HG02884 (cell line): ENCODE data around the gene GID8.
"Not testable (repeated sequence)": the region's sequence is repeated elsewhere in the genome, so short reads cannot be mapped to it uniquely, and the experiment has no call there.

ENCODE experiments used
- ATAC-seq: cut with Tn5 transposase; IDR thresholded peaks from one replicate; pipeline ENCODE4 v1.9.1; 2021; ENCODE audit warnings: mild to moderate bottlenecking, moderate library complexity; ENCODE audit not compliant: unreplicated experiment

The GID8 gene

GRCh38 chr20:62956387-62957135 is 18.6 kb downstream of the GID8 start:
- ATAC-seq = no peak

DNA sequence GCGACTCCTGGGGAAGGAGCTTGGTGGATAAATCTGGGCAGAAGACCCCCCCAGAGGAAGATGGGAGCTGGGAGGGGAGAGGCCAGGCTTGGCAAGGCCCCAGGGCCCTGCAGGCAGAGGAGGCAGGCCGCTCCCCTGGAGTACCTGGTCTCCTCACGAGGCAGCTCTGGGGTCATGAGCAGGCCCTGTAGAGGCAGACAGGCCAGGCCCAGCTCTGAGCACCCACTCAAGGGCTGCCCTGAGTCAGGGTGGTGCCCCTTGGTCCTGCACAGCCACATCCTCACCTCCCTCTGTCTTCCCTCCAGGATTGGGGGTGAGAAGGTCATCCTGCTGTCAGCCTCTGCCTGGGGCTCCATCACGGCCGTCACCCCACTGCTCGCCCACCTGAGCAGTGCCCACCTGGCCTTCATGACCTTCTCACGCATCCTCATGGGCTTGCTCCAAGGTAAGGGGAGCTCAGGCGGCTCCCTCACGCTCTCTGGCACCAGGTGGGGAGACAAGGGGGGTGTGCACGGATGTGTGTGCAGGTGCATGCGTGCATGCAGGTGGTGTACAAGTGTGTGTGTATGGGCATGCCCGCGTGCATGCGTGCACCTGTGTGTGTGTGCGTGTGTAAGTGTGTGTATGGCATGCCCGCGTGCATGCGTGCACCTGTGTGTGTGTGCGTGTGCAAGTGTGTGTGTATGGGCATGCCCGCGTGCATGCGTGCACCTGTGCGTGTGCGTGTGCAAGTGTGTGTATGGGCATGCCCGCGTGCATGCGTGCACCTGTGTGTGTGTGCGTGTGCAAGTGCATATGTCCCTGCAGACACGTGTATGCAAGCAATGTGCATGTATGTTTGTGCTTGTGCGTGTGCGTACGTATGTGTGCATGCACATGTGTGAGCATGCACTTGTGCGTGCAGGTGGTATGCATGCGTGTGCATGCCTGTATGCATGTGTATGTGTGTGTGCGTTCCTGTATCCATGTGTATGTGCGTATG is 19.5 kb downstream of the GID8 start:
- no peak for ATAC-seq

DNA sequence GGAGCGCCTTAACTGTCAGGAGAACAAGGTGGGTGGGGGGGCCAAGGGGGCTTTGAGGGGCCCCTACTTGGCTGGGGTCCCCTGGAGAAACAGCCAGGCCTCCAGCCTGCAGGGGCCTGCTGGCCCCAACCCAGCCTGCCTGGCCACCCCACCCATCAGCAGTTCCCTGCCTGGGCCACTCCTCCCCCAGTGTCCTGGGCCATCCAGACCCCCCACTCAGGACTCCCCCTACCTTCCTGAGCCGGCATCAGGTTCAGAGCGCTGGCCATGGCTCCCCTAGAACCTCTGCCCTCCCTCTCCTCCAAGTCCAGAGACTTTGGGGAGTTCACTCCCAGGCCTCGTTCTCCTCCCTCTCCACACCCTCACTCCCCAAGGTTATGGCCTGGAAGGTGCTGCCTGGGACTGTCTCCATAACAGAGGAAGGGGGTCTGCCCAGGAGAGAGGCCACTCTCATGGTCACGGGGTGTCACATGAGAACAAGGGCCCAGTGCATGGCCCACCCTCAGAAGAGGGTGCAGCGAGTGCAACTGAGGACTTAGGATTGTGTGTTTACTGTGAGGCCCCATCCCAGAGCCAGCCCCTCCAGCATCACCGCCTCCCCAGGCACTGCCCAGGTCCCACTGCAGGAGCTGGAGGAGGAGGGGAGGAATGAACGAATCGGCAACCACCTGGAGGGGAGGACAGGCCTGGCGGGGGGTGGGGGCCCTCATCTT is 20.6 kb downstream of the GID8 start:
- no peak for ATAC-seq

DNA sequence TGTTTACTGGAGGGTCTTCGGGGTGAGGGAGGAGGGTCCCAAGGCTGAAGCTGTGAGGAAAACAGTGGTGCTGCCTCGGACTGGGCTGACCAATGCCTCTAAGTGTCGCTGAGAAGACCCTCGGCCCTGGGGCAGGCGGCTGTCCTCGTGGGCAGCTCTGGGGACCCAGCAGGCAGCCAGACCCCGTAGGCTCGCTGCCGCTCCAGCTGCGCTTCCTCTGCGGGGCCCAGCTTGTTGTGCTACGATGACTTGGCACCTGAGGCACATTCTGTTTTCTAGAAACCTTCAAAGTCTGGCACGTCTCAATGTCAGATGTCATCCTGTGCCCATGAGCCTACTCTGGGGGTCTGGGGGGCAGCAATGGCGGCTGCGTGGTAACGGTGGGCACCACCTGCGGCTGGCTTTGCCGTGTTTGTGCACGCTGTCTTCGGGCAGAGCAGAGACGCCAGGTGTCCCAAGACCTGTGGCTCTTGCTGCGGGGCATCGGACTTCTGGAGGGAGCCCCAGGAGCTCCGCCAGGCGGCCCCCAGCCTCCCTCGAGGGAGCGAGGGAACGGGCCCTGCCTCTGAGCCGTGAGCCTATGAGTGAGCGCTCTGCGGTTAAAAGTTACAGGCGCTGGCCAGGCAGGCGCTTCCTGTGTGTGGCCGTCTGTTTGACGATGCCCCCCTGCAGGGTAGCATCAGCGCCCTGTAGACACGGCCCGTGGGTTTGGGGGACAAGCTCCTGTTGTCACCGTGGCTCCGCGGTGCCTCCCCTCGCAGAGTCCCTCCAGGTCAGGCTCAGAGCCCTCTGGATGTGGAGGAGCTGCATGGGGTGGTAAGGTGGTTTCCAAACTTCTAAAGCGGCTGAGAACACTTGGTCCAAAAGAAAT is 21.4 kb downstream of the GID8 start:
- no peak for ATAC-seq

DNA sequence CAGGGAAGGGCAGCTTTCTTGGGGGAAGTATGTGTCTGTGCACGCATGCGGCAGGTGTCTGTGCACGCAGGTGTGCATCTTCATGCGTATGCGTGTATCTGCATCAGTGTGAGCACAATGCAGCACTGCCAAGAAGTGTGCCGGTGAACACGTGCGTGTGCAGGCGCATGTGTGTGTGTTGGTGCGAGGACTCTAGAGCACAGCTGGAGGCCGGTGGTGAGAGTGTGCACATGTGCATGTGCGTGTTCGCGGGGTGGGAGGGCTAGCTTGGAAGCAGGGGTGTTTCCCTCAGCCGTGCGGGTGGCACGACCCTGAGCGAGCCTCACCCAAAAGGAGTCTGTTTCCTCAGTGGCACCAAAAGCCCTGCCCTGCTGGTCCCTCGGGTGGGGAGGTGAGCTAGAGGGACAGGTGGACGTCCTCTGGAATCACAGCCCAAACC is 22.1 kb downstream of the GID8 start:
- no peak for ATAC-seq

GRCh38 chr20:62960446-62961309 is 22.7 kb downstream of the GID8 start:
- not testable (repeated sequence) for ATAC-seq

GRCh38 chr20:62961310-62961783 is 23.4 kb downstream of the GID8 start:
- no peak for ATAC-seq

DNA sequence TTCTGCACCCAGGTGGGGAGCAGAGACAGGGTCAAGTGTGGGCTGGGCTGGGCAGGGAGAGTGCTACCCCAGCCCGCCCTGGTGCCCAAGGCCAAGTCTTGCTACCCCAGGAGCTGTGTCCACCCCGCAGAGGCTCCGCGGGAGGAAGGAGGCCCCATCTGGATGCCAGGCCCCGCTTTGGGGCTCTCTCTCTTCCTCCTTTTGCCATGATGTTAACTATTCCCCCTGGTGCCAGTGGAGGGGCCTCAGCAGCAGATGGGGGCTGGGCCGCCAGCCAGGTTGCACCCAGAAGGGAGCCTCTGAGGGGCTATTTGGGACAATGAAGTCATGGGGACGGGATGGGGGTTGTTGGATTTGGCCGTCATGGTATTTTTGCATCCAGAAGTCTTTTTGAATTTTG is 23.9 kb downstream of the GID8 start:
- no peak for ATAC-seq

GRCh38 chr20:62962221-62962879 is 24.4 kb downstream of the GID8 start:
- ATAC-seq = no peak

DNA sequence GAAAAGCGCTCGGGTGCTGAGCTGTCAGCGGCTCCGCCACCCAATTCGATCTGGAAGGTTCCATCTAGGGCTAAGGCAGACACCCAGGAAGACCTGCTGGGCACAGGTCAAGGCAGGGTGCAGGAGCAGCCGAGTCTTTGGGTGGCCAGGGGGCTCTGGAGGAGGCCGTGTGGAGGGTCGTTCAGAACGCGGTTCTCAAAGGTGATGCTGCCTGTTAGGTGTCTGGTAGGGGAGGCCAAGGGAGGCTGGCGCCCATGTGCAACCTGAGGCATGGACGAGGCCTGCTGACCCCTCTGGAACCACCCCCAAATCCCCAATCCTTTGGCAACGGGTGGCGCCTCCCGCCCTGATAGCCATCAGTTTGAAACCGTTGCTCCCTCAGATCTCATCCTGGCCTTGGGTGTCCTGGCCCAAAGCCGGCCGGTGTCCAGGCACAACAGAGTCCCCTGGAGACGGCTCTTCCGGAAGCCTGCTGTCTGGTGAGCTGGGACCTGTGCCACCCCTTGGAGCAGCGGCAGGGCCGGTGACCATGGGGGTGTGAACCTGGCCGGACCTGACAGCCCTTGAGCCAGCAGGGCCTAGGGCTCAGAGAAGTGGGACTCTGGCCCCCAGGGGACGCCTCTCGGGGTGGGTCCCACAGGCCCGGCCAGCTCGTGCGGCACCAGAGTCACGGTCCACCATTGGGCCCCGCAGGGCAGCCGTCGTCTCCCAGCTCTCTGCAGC is 25.1 kb downstream of the GID8 start:
- no peak for ATAC-seq

DNA sequence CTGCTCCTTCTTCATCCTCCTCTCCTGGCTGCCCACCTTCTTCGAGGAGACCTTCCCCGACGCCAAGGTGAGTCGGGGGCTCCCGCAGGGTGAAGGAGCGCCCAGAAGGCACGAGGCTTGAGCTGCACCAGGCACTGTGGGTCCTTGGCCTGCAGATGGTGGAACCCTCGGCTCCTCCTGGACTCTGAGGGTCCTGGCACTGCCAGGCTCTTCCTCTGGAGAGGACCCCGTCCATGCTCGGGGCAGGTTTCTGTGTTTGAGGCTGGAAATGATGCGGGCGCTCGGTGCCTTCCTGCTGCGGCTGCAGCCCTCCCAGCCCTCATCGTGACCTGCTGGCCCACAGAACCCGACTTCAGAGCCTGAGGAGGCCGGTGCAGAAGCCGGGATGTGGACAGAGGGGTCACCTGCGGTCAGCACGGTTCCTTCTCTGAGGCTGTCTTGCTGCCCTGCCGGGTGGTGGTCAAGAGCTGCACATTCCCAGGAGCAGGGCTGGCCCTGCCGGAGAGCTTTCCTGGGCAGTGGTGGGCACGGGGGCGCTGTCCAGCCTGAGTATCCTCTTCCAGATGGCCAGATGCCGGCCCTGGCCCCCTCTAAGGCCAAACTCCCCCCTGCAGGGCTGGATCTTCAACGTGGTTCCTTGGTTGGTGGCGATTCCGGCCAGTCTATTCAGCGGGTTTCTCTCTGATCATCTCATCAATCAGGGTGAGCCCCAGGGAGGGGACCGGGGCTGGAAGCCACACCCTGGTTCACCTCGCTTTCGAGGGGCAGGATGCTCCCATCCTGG is 25.9 kb downstream of the GID8 start:
- no peak for ATAC-seq

- ATAC-seq = no peak
Observed at GRCh38 chr20:62964700-62965099, 26.8 kb downstream of the GID8 start.

- no peak for ATAC-seq
Observed at GRCh38 chr20:62965363-62965771, 27.4 kb downstream of the GID8 start.

DNA sequence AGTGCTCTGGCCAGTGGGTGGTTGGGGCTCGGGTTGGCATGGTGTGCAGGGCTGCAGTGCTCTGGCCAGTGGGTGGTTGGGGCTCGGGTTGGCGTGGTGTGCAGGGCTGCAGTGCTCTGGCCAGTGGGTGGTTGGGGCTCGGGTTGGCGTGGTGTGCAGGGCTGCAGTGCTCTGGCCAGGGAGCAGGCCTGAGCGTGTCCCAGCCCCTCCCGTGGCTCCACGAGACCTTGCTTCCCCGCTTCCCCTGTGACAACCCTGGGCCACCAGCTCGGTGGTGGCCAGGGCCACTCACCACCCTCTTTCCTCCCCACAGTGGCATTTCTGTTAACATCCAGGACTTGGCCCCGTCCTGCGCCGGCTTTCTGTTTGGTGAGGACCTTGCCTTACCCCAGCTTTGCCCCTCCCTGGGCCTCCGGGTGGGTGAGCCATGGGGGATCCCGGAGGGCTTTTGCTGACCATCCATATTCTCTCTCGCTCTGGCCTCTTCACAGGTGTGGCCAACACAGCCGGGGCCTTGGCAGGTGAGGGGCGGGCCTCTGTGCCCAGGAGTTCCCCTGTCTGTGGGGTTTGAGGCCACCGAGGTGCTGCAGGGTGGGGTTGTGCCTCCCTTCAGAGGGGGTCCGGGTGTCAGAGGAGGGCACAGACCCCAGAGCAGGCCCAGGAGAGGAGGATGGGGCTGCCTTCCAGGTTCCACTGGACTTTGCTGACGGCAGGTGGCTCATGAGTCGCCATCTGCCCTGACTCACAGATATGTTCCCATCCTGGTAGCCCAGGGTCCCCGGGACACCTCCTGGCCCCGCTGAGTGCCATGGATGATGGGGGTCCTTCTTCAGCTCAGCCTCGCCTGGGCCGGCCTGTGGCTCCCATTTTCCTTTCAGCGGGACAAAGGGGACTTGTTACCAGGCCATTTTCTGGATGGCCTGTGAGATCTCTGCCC is 28.5 kb downstream of the GID8 start:
- no peak for ATAC-seq

DNA sequence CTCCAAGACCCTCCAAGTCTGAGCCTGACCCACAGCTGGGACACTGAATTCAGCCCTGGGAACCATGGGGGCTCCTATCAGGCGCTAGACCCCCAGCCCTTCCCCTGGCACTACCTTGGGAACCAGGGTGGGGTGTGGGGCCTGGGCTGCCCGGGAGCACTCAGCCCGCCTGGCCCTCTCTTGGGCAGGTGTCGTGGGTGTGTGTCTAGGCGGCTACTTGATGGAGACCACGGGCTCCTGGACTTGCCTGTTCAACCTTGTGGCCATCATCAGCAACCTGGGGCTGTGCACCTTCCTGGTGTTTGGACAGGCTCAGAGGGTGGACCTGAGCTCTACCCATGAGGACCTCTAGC is 29.2 kb downstream of the GID8 start:
- no peak for ATAC-seq

DNA sequence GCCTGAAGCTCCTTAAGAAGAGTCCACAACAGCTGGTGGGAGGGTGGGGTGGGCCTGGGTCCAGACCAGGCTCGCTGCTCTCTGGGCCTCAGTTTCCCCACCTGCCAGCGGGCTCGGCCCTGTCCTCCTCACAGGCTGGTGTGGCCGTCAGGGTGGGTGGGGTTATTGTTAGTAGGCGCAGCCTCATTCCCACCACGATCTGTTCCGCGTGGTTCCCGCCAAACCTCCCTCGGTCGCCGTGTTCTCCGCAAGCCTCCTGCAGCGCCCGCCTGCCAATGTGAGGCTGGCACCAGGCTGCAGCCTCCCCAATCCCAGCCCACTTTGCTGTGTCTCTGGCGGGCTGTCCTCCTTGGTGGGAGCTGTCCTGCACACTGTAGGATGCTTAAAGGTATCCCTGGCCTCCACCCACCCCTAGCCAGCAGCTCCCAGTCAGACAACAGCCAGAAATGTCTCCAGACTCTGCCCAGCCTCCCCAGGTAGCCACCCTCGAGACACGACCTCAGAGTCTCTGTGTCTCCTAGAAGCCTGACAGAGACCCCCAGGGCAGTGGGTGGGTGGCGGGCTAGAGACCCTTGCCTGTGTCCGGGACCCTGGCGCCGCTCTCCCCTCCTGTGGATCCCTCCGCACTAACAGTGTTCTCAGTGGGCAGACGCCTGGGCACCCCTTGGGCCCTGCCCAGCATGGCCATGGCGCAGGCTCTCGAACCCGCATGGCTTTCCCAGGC is 29.8 kb downstream of the GID8 start:
- ATAC-seq = no peak
